H9 (cell line): ENCODE data around the gene ATG4D. TPM values are rescaled to one million over a fixed set of nuclear protein-coding genes. Genes with fewer than 3 reads are reported as not detected.
A peak's percentile ranks its signal among the peaks of the same experiment; 100 is the strongest.

Experiments used
- DNase-seq: peaks from one replicate; pipeline ENCODE4 v3.0.0-alpha.2; 2017
- H2AFZ ChIP-seq: one replicate; pipeline ENCODE4 v1.6.1; 2013; ENCODE audit warnings: mild to moderate bottlenecking, low read length, control low read depth, moderate library complexity
- H2AK5ac ChIP-seq: 2 replicates; pipeline ENCODE4 v1.6.1; 2013; ENCODE audit warnings: low read length, control low read depth, mixed read lengths; ENCODE audit not compliant: insufficient read length
- H2BK120ac ChIP-seq: one replicate; pipeline ENCODE4 v1.6.1; 2013; ENCODE audit warnings: low read depth, mild to moderate bottlenecking, low read length, control low read depth, inconsistent platforms; ENCODE audit not compliant: poor library complexity, severe bottlenecking
- H2BK12ac ChIP-seq: 2 replicates; pipeline ENCODE4 v1.6.1; 2013; ENCODE audit warnings: low read length, control low read depth, mixed read lengths, low read depth; ENCODE audit not compliant: insufficient read length
- H2BK15ac ChIP-seq: 2 replicates; pipeline ENCODE4 v1.6.1; 2013; ENCODE audit warnings: low read depth, low read length, control low read depth
- H2BK20ac ChIP-seq: one replicate; pipeline ENCODE4 v1.6.1; 2013; ENCODE audit warnings: low read depth, mild to moderate bottlenecking, low read length, control low read depth, inconsistent platforms; ENCODE audit not compliant: poor library complexity, severe bottlenecking
- H2BK5ac ChIP-seq: 2 replicates; pipeline ENCODE4 v1.6.1; 2013; ENCODE audit warnings: low read length, control low read depth, mixed read lengths; ENCODE audit not compliant: insufficient read length
- H3K14ac ChIP-seq: 2 replicates; pipeline ENCODE4 v1.6.1; 2013; ENCODE audit warnings: low read length, control low read depth; ENCODE audit not compliant: insufficient read depth
- H3K18ac ChIP-seq: 2 replicates; pipeline ENCODE4 v1.6.1; 2013; ENCODE audit warnings: low read depth, mild to moderate bottlenecking, mixed read lengths, low read length, control low read depth; ENCODE audit not compliant: insufficient read length
- H3K23ac ChIP-seq: 2 replicates; pipeline ENCODE4 v1.6.1; 2013; ENCODE audit warnings: low read length, control low read depth, mixed read lengths, low read depth; ENCODE audit not compliant: insufficient read length
- H3K23me2 ChIP-seq: 2 replicates; pipeline ENCODE4 v1.6.1; 2013; ENCODE audit warnings: low read depth, mild to moderate bottlenecking, mixed read lengths, low read length, control low read depth; ENCODE audit not compliant: insufficient read length, poor library complexity, severe bottlenecking
- H3K27ac ChIP-seq: 2 replicates; pipeline ENCODE4 v1.5.1; 2013; ENCODE audit warnings: low read length, control low read depth, mixed read lengths, low read depth; ENCODE audit not compliant: insufficient read length
- H3K27me3 ChIP-seq: 2 replicates; pipeline ENCODE4 v1.6.1; 2013; ENCODE audit warnings: low read length, control low read depth, inconsistent platforms; ENCODE audit not compliant: insufficient read depth
- H3K4ac ChIP-seq: 2 replicates; pipeline ENCODE4 v1.6.1; 2013; ENCODE audit warnings: low read depth, mild to moderate bottlenecking, control low read depth, inconsistent platforms, low read length, moderate library complexity
- H3K4me1 ChIP-seq: 2 replicates; pipeline ENCODE4 v1.6.1; 2013; ENCODE audit warnings: low read length, control low read depth, inconsistent platforms; ENCODE audit not compliant: insufficient read depth
- H3K4me2 ChIP-seq: 2 replicates; pipeline ENCODE4 v1.6.1; 2013; ENCODE audit warnings: low read length, control low read depth, mixed read lengths; ENCODE audit not compliant: insufficient read length, insufficient read depth
- H3K56ac ChIP-seq: 2 replicates; pipeline ENCODE4 v1.6.1; 2013; ENCODE audit warnings: low read depth, mild to moderate bottlenecking, mixed read lengths, low read length, control low read depth; ENCODE audit not compliant: insufficient read length
- H3K79me1 ChIP-seq: 2 replicates; pipeline ENCODE4 v1.6.1; 2013; ENCODE audit warnings: low read depth, mild to moderate bottlenecking, moderate library complexity, low read length, control low read depth, inconsistent platforms; ENCODE audit not compliant: insufficient read depth, poor library complexity, severe bottlenecking
- H3K79me2 ChIP-seq: 2 replicates; pipeline ENCODE4 v1.6.1; 2013; ENCODE audit warnings: low read length, control low read depth, inconsistent platforms; ENCODE audit not compliant: insufficient read depth
- H3K9ac ChIP-seq: 2 replicates; pipeline ENCODE4 v1.6.1; 2013; ENCODE audit warnings: low read length, control low read depth, mixed read lengths; ENCODE audit not compliant: insufficient read length; ENCODE audit errors: extremely low read depth
- H3K9me3 ChIP-seq: one replicate; pipeline ENCODE4 v1.6.1; 2013; ENCODE audit warnings: low read depth, low read length, inconsistent platforms; ENCODE audit not compliant: control insufficient read depth
- H3T11ph ChIP-seq: one replicate; pipeline ENCODE4 v1.6.1; 2013; ENCODE audit warnings: mild to moderate bottlenecking, low read length, control low read depth, inconsistent platforms
- H4K20me1 ChIP-seq: one replicate; pipeline ENCODE4 v1.6.1; 2013; ENCODE audit not compliant: control insufficient read depth, insufficient read length, insufficient read depth
- H4K5ac ChIP-seq: 2 replicates; pipeline ENCODE4 v1.6.1; 2013; ENCODE audit warnings: low read depth, mild to moderate bottlenecking, mixed read lengths, low read length, control low read depth; ENCODE audit not compliant: insufficient read length
- H4K8ac ChIP-seq: replicated peaks from 2 replicates; pipeline ENCODE4 v1.6.1; 2013; ENCODE audit warnings: low read length, control low read depth, mixed read lengths, low read depth; ENCODE audit not compliant: insufficient read length
- H4K91ac ChIP-seq: 2 replicates; pipeline ENCODE4 v1.6.1; 2013; ENCODE audit warnings: low read depth, mild to moderate bottlenecking, moderate library complexity, mixed read lengths, low read length, control low read depth; ENCODE audit not compliant: insufficient read length
- H3K27ac Mint-ChIP-seq, 3 experiments: 2 replicates in 2 of 3; 3 replicates in 1 of 3; pipeline ENCODE4 v1.8.0; 2020 to 2021; ENCODE audit warnings: mixed read lengths in 3 of 3, mild to moderate bottlenecking in 1 of 3, moderate library complexity in 1 of 3
- H3K27me3 Mint-ChIP-seq: 2 replicates; pipeline ENCODE4 v1.8.0; 2021; ENCODE audit warnings: low read depth, mild to moderate bottlenecking, moderate library complexity, mixed read lengths
- H3K36me3 Mint-ChIP-seq, 3 experiments: 2 replicates in 2 of 3; 3 replicates in 1 of 3; pipeline ENCODE4 v1.8.0; 2020 to 2021; ENCODE audit warnings: low read depth in 3 of 3, mixed read lengths in 3 of 3; ENCODE audit not compliant: insufficient read depth in 1 of 3
- H3K4me1 Mint-ChIP-seq, 2 experiments: 2 replicates each; pipeline ENCODE4 v1.8.0; 2020; ENCODE audit warnings: mixed read lengths in 2 of 2
- H3K4me3 Mint-ChIP-seq, 2 experiments: 2 replicates in 1 of 2; 3 replicates in 1 of 2; pipeline ENCODE4 v1.8.0; 2020 to 2021; ENCODE audit warnings: mild to moderate bottlenecking in 2 of 2, mixed read lengths in 2 of 2, moderate library complexity in 1 of 2
- H3K9me3 Mint-ChIP-seq, 2 experiments: 2 replicates in 1 of 2; 3 replicates in 1 of 2; pipeline ENCODE4 v1.8.0; 2020; ENCODE audit warnings: mild to moderate bottlenecking in 2 of 2, mixed read lengths in 2 of 2, moderate library complexity in 1 of 2
- CTCF ChIP-seq: fragments of 200-600 bp; sonication (generic); conservative IDR thresholded peaks from 3 replicates; pipeline ENCODE4 v1.8.0; 2021; ENCODE audit warnings: antibody characterized with exemption, mild to moderate bottlenecking
- WGBS: extraction: QIAGEN DNeasy Blood & Tissue Kit; methylation state at CpG from one replicate; pipeline ENCODE4 v1.1.7; 2013; ENCODE audit warnings: missing lambda C conversion rate, low lambda C conversion rate, mixed read lengths; ENCODE audit not compliant: insufficient read length; ENCODE audit errors: extremely low coverage; 5-methylcytosine and 5-hydroxymethylcytosine counted together
- total RNA-seq: library from RNA; stranded (reverse); gene quantifications from 2 replicates; pipeline ENCODE4 v1.2.1, GENCODE V29; 2021

The ATG4D gene
- total RNA-seq, 1 experiment from 2014 or later: 55.8 TPM

- Histone ChIP-seq H3K4me2 (peak overlapping the region; percentile 53), H3T11ph (no peak overlapping the region), H3K23ac (no peak overlapping the region), H2BK15ac (no peak overlapping the region), H4K8ac (no peak overlapping the region), H3K79me2 (no peaks in the 10 kb centered on the region), H3K9ac (no peak overlapping the region), H4K20me1 (no peaks in the 10 kb centered on the region), H3K79me1 (no peaks in the 10 kb centered on the region), H2AFZ (no peak overlapping the region), H2BK20ac (no peak overlapping the region), H3K23me2 (no peaks in the 10 kb centered on the region), H3K4me1 (no peaks in the 10 kb centered on the region), H3K14ac (no peak overlapping the region), H4K5ac (no peak overlapping the region), H3K9me3 (no peaks in the 10 kb centered on the region), H3K56ac (no peak overlapping the region), H3K4ac (no peak overlapping the region), H4K91ac (no peak overlapping the region), H3K27me3 (no peaks in the 10 kb centered on the region), H2AK5ac (no peak overlapping the region), H2BK120ac (no peak overlapping the region), H2BK5ac (no peak overlapping the region), H2BK12ac (no peak overlapping the region), H3K18ac (no peak overlapping the region), H3K27ac (no peak overlapping the region)
- H3K4me3 Mint-ChIP-seq: peak overlapping the region; percentile 69 to 86
- H3K36me3 Mint-ChIP-seq: peaks cover 0 to 9% (median 8%) of the 10 kb centered on the region in 3 experiments; a peak in 3 of 7 replicates
- no peak for TF ChIP-seq CTCF
- peak overlapping the region in 2 of 3 experiments; percentile 74 to 95; a peak in 4 of 7 replicates for H3K27ac Mint-ChIP-seq
- H3K4me1 Mint-ChIP-seq: peaks cover 4 to 12% of the 10 kb centered on the region in 2 experiments
- DNase-seq: no peak
- no peaks in the 10 kb centered on the region for H3K9me3 Mint-ChIP-seq
- peaks cover 8% of the 10 kb centered on the region for H3K27me3 Mint-ChIP-seq
- WGBS: no CpG with 5 or more reads among the region's 8 CpGs
Observed at GRCh38 chr19:10543059-10543419, 665 bp upstream of the ATG4D start.
